Liver (tissue), 3 donors: ENCODE data around the gene ZSWIM7.

Source experiments
- CTCF ChIP-seq: fragments of 150-350 bp; IDR thresholded peaks from 2 replicates; pipeline ENCODE4 v1.5.1; 2017; ENCODE audit warnings: improper control_type of control experiment, low read depth, low read length; ENCODE audit not compliant: missing input control
- JUND ChIP-seq, 2 donors: IDR thresholded peaks; 2 replicates each; pipeline ENCODE4 v1.6.1; 2016; ENCODE audit warnings: antibody characterized with exemption in 2 of 2
- SP1 ChIP-seq: IDR thresholded peaks from 2 replicates; pipeline ENCODE4 v1.6.1; 2018; ENCODE audit warnings: antibody characterized with exemption, mild to moderate bottlenecking
- donor health status: healthy.
- donor health status: healthy.

GRCh38 chr17:15943971-15944758, 55.3 kb downstream of the ZSWIM7 start:
- no peak for TF ChIP-seq CTCF
- TF ChIP-seq SP1: no peak
- TF ChIP-seq JUND (IDR thresholded peaks at IDR 0.05): no peak
